ENCODE results near the gene MYOZ2. TPM values are rescaled to one million over a fixed set of nuclear protein-coding genes. Genes with fewer than 3 reads are reported as not detected.

Gene MYOZ2
- 1.2 and 8.8 TPM in 2 replicates for total RNA-seq

DNA sequence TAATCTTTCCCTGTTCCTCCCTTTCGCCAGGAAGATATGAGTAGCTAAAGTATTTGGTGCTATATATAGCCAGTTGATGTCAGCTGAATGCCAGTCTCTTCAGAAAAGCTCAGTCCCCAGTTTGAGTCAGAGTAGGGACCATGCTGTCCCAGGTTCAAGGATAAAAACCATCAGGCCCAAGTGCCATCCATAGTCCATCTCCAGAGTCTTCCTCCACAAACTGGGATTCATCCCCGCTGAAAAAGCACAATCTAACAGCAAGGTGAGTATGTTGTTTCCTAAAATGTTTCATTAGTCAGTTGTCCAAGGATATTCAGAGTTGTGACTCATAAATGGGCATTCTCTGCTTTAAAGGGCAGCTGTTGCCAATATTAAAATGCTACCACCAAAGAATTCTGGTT lies at the start of gene MYOZ2:
Gene MYOZ2 (plus strand): TSS at position 112 of the 401 bp plus-strand sequence. CDS start 694 bp downstream, outside the sequence.

DNA sequence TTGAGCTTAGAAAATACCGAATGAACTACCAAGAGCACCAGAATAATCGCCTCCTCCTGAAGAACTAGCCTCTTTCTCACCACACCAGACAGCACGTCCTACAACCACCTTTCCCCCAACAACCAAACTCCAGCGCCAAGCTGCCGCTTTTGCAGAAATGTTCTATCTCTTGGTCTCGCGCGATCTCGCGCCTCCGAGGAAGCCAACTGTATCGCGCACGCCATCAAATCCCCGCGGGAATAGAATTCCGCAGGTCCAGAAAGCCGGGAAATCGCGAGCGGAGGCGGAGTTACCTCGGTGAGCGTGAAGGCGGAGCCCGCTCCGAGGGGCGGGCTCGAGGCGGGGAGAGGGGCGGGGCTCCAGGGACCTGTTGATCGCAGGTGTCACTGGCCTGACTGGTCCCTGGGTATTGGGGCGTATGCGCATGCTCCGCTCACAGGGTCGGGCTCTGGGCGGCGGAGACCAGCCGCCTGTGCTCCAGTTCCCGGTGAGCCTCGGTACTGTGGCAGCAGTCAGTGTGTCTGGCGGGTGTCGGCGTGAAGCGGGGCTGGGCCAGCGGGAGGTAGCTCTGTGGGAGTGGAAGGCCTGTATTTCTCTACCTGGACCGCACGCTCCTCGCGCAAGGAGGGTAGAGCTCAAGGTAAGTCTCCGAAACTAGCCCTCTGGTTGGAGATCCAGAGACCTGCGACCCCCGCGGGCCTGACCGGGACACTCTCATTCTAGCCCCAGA lies 76.8 kb downstream of the MYOZ2 start, which contains the start of gene USP53:
Gene USP53 (plus strand): TSS at position 480 of the 730 bp plus-strand sequence. CDS start 27,047 bp downstream, outside the sequence.

Other genes with a start within 250 kb of the MYOZ2 start
- gene SYNPO2, start 247.0 kb upstream of the MYOZ2 start, total RNA-seq = 6.8 and 6.9 TPM in 2 replicates
- 62.6 and 71.6 TPM in 2 replicates for gene USP53, start 76.9 kb downstream of the MYOZ2 start, total RNA-seq
- gene FABP2, start 186.3 kb downstream of the MYOZ2 start, total RNA-seq = not detected in 2 replicates